Bronchial epithelial cell (primary cell): Measurements from ENCODE around the gene RNASE11. TPM values are rescaled to one million over a fixed set of nuclear protein-coding genes. Genes with fewer than 3 reads are reported as not detected.

Experiments used
- DNase-seq: peaks from one replicate; pipeline ENCODE4 v3.0.0-alpha.2; 2010; ENCODE audit warnings: low read depth
- FAIRE-seq: peaks from 2 replicates; lab custom pipeline; 2011; peaks lifted over from hg19 to GRCh38; lab: Jason Lieb, UNC
- H3K27me3 ChIP-seq: 2 replicates; pipeline ENCODE4 v1.5.1; 2011; ENCODE audit warnings: low read length; ENCODE audit not compliant: control insufficient read depth, insufficient read depth
- H3K36me3 ChIP-seq: 2 replicates; pipeline ENCODE4 v1.5.1; 2011; ENCODE audit warnings: low read length; ENCODE audit not compliant: control insufficient read depth, insufficient read depth
- H3K4me3 ChIP-seq: 2 replicates; pipeline ENCODE4 v1.5.1; 2011; ENCODE audit warnings: mild to moderate bottlenecking, low read depth, low read length, control low read depth
- CTCF ChIP-seq: IDR thresholded peaks from 2 replicates; pipeline ENCODE4 v1.5.1; 2011; ENCODE audit warnings: mild to moderate bottlenecking, moderate library complexity, low read length, control low read depth, inconsistent platforms; ENCODE audit not compliant: insufficient read depth, severe bottlenecking
- total RNA-seq: library from RNA; depleted of rRNA; stranded (reverse); fragments of >200 nt; gene quantifications from 2 replicates; pipeline ENCODE4 v1.2.1, GENCODE V29; 2014

Gene RNASE11
- total RNA-seq, 1 donor from 2014 or later, result not detected

DNA sequence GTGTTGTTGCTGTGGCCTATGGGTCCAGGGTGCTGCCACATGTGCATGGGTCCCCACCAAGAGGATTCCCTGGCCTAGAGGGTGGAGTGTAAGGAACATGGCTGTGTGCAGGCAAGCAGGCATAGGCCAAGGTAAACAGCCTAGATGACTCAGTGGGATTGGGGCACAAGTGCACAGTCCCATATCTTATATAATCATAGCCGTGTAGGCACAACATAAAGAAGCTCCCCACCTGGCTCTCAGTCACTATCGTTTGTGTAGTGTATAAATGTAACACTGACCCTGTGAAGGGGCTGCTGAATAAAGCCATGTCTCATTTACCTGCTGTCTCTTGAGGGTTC, 19.1 kb upstream of the RNASE11 start:
- no peak for TF ChIP-seq CTCF
- no peaks in the 10 kb centered on the region for H3K27me3 ChIP-seq
- FAIRE-seq (no peak), DNase-seq (no peak)
- no peak overlapping the region for H3K4me3 ChIP-seq
- H3K36me3 ChIP-seq, result no peaks in the 10 kb centered on the region

- FAIRE-seq (no peak), DNase-seq (peak; percentile 57)
- Histone ChIP-seq H3K36me3 (no peaks in the 10 kb centered on the region), H3K27me3 (no peaks in the 10 kb centered on the region), H3K4me3 (no peak overlapping the region)
- peak; percentile 85 for TF ChIP-seq CTCF
Observed at GRCh38 chr14:20606190-20606901, 18.5 kb upstream of the RNASE11 start.

- peak; percentile 18 for FAIRE-seq
- Histone ChIP-seq H3K27me3 (no peaks in the 10 kb centered on the region), H3K36me3 (no peaks in the 10 kb centered on the region), H3K4me3 (no peak overlapping the region)
- no peak for DNase-seq
- no peak for TF ChIP-seq CTCF
Observed at GRCh38 chr14:20603813-20604690, 16.3 kb upstream of the RNASE11 start.

- Histone ChIP-seq H3K4me3 (no peak overlapping the region), H3K27me3 (no peaks in the 10 kb centered on the region), H3K36me3 (no peaks in the 10 kb centered on the region)
- FAIRE-seq (no peak), DNase-seq (no peak)
- TF ChIP-seq CTCF, result no peak
Observed at GRCh38 chr14:20602583-20602982, 14.8 kb upstream of the RNASE11 start.

DNA sequence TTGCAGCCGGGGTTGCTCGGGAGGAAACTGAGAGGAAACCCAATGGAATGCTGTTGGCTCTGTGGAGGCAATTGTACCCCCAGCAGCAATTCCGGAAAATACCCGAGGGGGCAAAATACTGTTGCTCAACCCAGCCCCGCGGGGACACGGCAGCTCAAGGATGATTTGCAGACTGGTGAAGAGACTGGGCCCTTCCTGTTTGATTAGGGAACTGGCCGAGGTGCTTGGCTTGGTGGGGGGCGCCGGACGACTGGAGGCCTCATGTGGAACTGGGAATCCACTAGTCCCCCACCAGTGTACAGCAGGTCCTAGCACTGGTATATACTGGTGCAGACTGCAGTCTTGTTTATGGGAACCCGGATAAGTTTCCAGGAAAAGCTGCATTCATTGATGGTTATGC, 13.7 kb upstream of the RNASE11 start:
- H3K36me3 ChIP-seq, result no peaks in the 10 kb centered on the region
- DNase-seq (no peak), FAIRE-seq (no peak)
- no peaks in the 10 kb centered on the region for H3K27me3 ChIP-seq
- TF ChIP-seq CTCF, result no peak
- H3K4me3 ChIP-seq, result no peak overlapping the region
